Activated CD4-positive, alpha-beta T cell treated with anti-CD3 and anti-CD28 coated beads, Interleukin-2, amount 50 U/mL, for 1 hour (primary cell): ENCODE measurements around the gene HOXD8.

ENCODE experiments used
- DNase-seq: peaks from one replicate; pipeline ENCODE4 v3.0.0-alpha.2; 2020

HOXD8 gene

GRCh38 chr2:176091329-176092258 lies 37.9 kb upstream of the HOXD8 start:
- DNase-seq, result no peak

GRCh38 chr2:176092270-176093144 lies 37.0 kb upstream of the HOXD8 start, which contains the start of gene HOXD13:
Gene HOXD13 (plus strand): TSS chr2:176092721. CDS start chr2:176092891, 170 bp downstream.
- no peak for DNase-seq

GRCh38 chr2:176093145-176093897 lies 36.2 kb upstream of the HOXD8 start:
- no peak for DNase-seq

- DNase-seq, result no peak
Measured at GRCh38 chr2:176093898-176094249, 35.6 kb upstream of the HOXD8 start.

- no peak for DNase-seq
Measured at GRCh38 chr2:176094349-176094748, 35.2 kb upstream of the HOXD8 start.

GRCh38 chr2:176095421-176095820 lies 34.1 kb upstream of the HOXD8 start:
- no peak for DNase-seq

GRCh38 chr2:176096243-176096985 lies 33.1 kb upstream of the HOXD8 start:
- no peak for DNase-seq

GRCh38 chr2:176096986-176097819 lies 32.3 kb upstream of the HOXD8 start:
- peak; percentile 57 for DNase-seq

GRCh38 chr2:176097820-176098365 lies 31.6 kb upstream of the HOXD8 start:
- no peak for DNase-seq

- DNase-seq, result no peak
Measured at GRCh38 chr2:176098366-176099158, 30.9 kb upstream of the HOXD8 start.

GRCh38 chr2:176099159-176099727 lies 30.3 kb upstream of the HOXD8 start:
- DNase-seq, result no peak

- DNase-seq, result no peak
Measured at GRCh38 chr2:176099728-176100546, 29.6 kb upstream of the HOXD8 start, which contains the start of gene HOXD12. Gene HOXD12 (plus strand): TSS chr2:176099795. CDS start chr2:176099802, 7 bp downstream.

GRCh38 chr2:176100547-176101140 lies 28.9 kb upstream of the HOXD8 start:
- DNase-seq, result no peak

GRCh38 chr2:176101216-176101830 lies 28.2 kb upstream of the HOXD8 start:
- no peak for DNase-seq

- no peak for DNase-seq
Measured at GRCh38 chr2:176101842-176102241, 27.7 kb upstream of the HOXD8 start.

GRCh38 chr2:176102309-176102866 lies 27.1 kb upstream of the HOXD8 start:
- DNase-seq, result no peak

GRCh38 chr2:176103194-176103593 lies 26.3 kb upstream of the HOXD8 start:
- no peak for DNase-seq
